GM23338 (cell line): ENCODE results near the gene GCN1. TPM values are rescaled to one million over a fixed set of nuclear protein-coding genes. Genes with fewer than 3 reads are reported as not detected.

Source experiments
- ATAC-seq: fragments of 200-7000 bp; cut with Tn5 transposase; 3 replicates; pipeline ENCODE4 v1.9.1; 2020
- DNase-seq: peaks from one replicate; pipeline ENCODE4 v3.0.0-alpha.2; 2015; ENCODE audit warnings: low spot score
- H2AFZ ChIP-seq: fragments of 200-600 bp; sonication (generic); 2 replicates; pipeline ENCODE4 v1.8.0; 2016; ENCODE audit warnings: antibody characterized with exemption, mild to moderate bottlenecking, moderate library complexity
- H3F3A ChIP-seq: fragments of 200-600 bp; sonication (generic); replicated peaks from 2 replicates; pipeline ENCODE4 v1.8.0; 2017; ENCODE audit warnings: antibody characterized with exemption, mixed run types, low read depth
- H3K27ac ChIP-seq: fragments of 200-600 bp; sonication (generic); 2 replicates; pipeline ENCODE4 v1.6.1; 2016; ENCODE audit warnings: low read depth
- H3K27me3 ChIP-seq: fragments of 200-600 bp; sonication (generic); 2 replicates; pipeline ENCODE4 v1.8.0; 2016; ENCODE audit warnings: mild to moderate bottlenecking, mixed run types, moderate library complexity; ENCODE audit not compliant: insufficient read depth
- H3K36me3 ChIP-seq: fragments of 200-600 bp; sonication (generic); 2 replicates; pipeline ENCODE4 v1.8.0; 2016; ENCODE audit warnings: mild to moderate bottlenecking; ENCODE audit not compliant: insufficient read depth
- H3K4me1 ChIP-seq: fragments of 200-600 bp; sonication (generic); 2 replicates; pipeline ENCODE4 v1.8.0; 2016; ENCODE audit warnings: mild to moderate bottlenecking, moderate library complexity; ENCODE audit not compliant: insufficient read depth
- H3K4me2 ChIP-seq: fragments of 200-600 bp; sonication (generic); 2 replicates; pipeline ENCODE4 v1.7.1; 2017; ENCODE audit warnings: mixed run types
- H3K4me3 ChIP-seq: fragments of 200-600 bp; sonication (generic); 2 replicates; pipeline ENCODE4 v1.6.1; 2016; ENCODE audit warnings: mixed run types
- H3K79me2 ChIP-seq: fragments of 200-600 bp; sonication (generic); replicated peaks from 2 replicates; pipeline ENCODE4 v1.8.0; 2017; ENCODE audit warnings: mild to moderate bottlenecking; ENCODE audit not compliant: insufficient read depth
- H3K9me2 ChIP-seq: fragments of 200-600 bp; sonication (generic); 2 replicates; pipeline ENCODE4 v1.8.0; 2017; ENCODE audit not compliant: insufficient read depth
- H4K20me1 ChIP-seq: fragments of 200-600 bp; sonication (generic); replicated peaks from 2 replicates; pipeline ENCODE4 v1.8.0; 2017; ENCODE audit warnings: mild to moderate bottlenecking; ENCODE audit not compliant: insufficient read depth
- H3K27ac Mint-ChIP-seq: 2 replicates; pipeline ENCODE4 v1.8.0; 2020; ENCODE audit warnings: inconsistent platforms, mild to moderate bottlenecking, moderate library complexity, mixed read lengths
- H3K27me3 Mint-ChIP-seq: 3 replicates; pipeline ENCODE4 v1.8.0; 2022; ENCODE audit warnings: low read depth, mild to moderate bottlenecking, moderate library complexity, mixed read lengths, inconsistent platforms; ENCODE audit not compliant: insufficient read depth, poor library complexity
- H3K36me3 Mint-ChIP-seq: 3 replicates; pipeline ENCODE4 v1.8.0; 2021; ENCODE audit warnings: low read depth, mild to moderate bottlenecking, inconsistent platforms, moderate library complexity, mixed read lengths
- H3K4me1 Mint-ChIP-seq: 3 replicates; pipeline ENCODE4 v1.8.0; 2020; ENCODE audit warnings: mild to moderate bottlenecking, inconsistent platforms, mixed read lengths
- H3K4me3 Mint-ChIP-seq: 3 replicates; pipeline ENCODE4 v1.8.0; 2021; ENCODE audit warnings: moderate library complexity, mild to moderate bottlenecking, inconsistent platforms, mixed read lengths
- H3K9me3 Mint-ChIP-seq: 3 replicates; pipeline ENCODE4 v1.8.0; 2020; ENCODE audit warnings: moderate library complexity, mild to moderate bottlenecking, inconsistent platforms, mixed read lengths
- CREB1 ChIP-seq: fragments of 250-450 bp; sonication (Bioruptor Pico); IDR thresholded peaks from 2 replicates; pipeline ENCODE4 v1.5.0; 2020; ENCODE audit warnings: low read depth, mild to moderate bottlenecking, moderate library complexity
- EZH2phosphoT487 ChIP-seq: fragments of 200-600 bp; sonication (generic); IDR thresholded peaks from one replicate; pipeline ENCODE4 v1.8.1; 2018; ENCODE audit warnings: antibody characterized with exemption; ENCODE audit not compliant: unreplicated experiment
- NANOG ChIP-seq: IDR thresholded peaks from 2 replicates; pipeline ENCODE4 v1.6.1; 2016; ENCODE audit warnings: antibody characterized with exemption, borderline replicate concordance
- STAT1 ChIP-seq: IDR thresholded peaks from one replicate; pipeline ENCODE4 v1.6.1; 2016; ENCODE audit warnings: antibody characterized with exemption; ENCODE audit not compliant: unreplicated experiment
- ZNF114 ChIP-seq: fragments of 250-450 bp; sonication (Bioruptor Pico); IDR thresholded peaks from 2 replicates; pipeline ENCODE4 v1.5.0; 2020; ENCODE audit warnings: mild to moderate bottlenecking, moderate library complexity
- polyA plus RNA-seq: library from polyadenylated mRNA; unstranded; fragments of >200 nt; fragmentation: Nextera tagmentation; extraction: Ambion mirVana; gene quantifications from 2 replicates; pipeline ENCODE4 v1.2.1, GENCODE V29; 2016
- total RNA-seq: library from RNA; depleted of rRNA; stranded (reverse); fragments of >200 nt; shearing (Covaris generic); gene quantifications from 2 replicates; pipeline ENCODE4 v1.2.3, GENCODE V29; 2014
- TF ChIP-seq, protein P1 (sequence below): IDR thresholded peaks from one replicate; pipeline ENCODE4 v1.6.1; 2018; ENCODE audit warnings: antibody characterized with exemption; ENCODE audit not compliant: unreplicated experiment
- TF ChIP-seq, protein P2 (sequence below): IDR thresholded peaks from 2 replicates; pipeline ENCODE4 v1.6.1; 2016; ENCODE audit warnings: antibody characterized with exemption
- TF ChIP-seq, protein P3 (sequence below): fragments of 250-450 bp; sonication (Bioruptor Pico); IDR thresholded peaks from 2 replicates; pipeline ENCODE4 v1.5.0; 2020; ENCODE audit warnings: mild to moderate bottlenecking, moderate library complexity

The GCN1 gene
- total and polyA plus RNA-seq, 2 experiments from 2014 or later = 18.0 to 177 TPM

DNA sequence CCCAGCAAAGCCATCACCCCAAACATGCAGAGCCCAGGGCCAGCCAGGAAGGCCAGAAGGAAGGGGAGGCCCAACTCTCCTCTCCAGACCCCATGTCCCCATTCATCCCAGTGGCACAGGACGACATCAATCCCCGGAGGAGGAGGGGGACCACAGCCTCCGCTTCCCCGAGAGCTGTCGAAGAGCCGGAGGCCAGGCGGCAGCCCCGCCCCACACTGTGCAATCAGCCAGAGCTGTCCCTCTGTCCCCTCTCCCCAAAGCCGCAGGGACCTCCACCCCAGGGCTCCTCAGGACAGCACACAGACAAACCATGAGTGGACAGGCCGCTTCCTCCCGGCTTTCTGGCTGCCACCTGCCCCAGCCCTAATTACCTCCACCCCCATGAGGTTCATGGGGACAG lies 94.8 kb downstream of the GCN1 start:
- peaks cover 35% of the 10 kb centered on the region for H3K36me3 Mint-ChIP-seq
- ATAC-seq = no peak
- H3K4me1 Mint-ChIP-seq = peaks cover 25% of the 10 kb centered on the region
- no peak overlapping the region for H2AFZ ChIP-seq
- no peak for DNase-seq
- no peaks in the 10 kb centered on the region for H3K27me3 ChIP-seq
- H3K27me3 Mint-ChIP-seq = peaks cover 3% of the 10 kb centered on the region
- no peak overlapping the region for H3K4me2 ChIP-seq
- H3F3A ChIP-seq = peaks cover 2% of the 10 kb centered on the region
- H3K4me3 Mint-ChIP-seq = no peak overlapping the region
- TF ChIP-seq EZH2phosphoT487 (no peak), NANOG (no peak), ZNF114 (no peak), CREB1 (no peak), STAT1 (no peak)
- TF ChIP-seq, protein P1, sequence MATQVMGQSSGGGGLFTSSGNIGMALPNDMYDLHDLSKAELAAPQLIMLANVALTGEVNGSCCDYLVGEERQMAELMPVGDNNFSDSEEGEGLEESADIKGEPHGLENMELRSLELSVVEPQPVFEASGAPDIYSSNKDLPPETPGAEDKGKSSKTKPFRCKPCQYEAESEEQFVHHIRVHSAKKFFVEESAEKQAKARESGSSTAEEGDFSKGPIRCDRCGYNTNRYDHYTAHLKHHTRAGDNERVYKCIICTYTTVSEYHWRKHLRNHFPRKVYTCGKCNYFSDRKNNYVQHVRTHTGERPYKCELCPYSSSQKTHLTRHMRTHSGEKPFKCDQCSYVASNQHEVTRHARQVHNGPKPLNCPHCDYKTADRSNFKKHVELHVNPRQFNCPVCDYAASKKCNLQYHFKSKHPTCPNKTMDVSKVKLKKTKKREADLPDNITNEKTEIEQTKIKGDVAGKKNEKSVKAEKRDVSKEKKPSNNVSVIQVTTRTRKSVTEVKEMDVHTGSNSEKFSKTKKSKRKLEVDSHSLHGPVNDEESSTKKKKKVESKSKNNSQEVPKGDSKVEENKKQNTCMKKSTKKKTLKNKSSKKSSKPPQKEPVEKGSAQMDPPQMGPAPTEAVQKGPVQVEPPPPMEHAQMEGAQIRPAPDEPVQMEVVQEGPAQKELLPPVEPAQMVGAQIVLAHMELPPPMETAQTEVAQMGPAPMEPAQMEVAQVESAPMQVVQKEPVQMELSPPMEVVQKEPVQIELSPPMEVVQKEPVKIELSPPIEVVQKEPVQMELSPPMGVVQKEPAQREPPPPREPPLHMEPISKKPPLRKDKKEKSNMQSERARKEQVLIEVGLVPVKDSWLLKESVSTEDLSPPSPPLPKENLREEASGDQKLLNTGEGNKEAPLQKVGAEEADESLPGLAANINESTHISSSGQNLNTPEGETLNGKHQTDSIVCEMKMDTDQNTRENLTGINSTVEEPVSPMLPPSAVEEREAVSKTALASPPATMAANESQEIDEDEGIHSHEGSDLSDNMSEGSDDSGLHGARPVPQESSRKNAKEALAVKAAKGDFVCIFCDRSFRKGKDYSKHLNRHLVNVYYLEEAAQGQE = no peak
- TF ChIP-seq, protein P2, sequence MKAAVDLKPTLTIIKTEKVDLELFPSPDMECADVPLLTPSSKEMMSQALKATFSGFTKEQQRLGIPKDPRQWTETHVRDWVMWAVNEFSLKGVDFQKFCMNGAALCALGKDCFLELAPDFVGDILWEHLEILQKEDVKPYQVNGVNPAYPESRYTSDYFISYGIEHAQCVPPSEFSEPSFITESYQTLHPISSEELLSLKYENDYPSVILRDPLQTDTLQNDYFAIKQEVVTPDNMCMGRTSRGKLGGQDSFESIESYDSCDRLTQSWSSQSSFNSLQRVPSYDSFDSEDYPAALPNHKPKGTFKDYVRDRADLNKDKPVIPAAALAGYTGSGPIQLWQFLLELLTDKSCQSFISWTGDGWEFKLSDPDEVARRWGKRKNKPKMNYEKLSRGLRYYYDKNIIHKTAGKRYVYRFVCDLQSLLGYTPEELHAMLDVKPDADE = no peak
- TF ChIP-seq, protein P3, sequence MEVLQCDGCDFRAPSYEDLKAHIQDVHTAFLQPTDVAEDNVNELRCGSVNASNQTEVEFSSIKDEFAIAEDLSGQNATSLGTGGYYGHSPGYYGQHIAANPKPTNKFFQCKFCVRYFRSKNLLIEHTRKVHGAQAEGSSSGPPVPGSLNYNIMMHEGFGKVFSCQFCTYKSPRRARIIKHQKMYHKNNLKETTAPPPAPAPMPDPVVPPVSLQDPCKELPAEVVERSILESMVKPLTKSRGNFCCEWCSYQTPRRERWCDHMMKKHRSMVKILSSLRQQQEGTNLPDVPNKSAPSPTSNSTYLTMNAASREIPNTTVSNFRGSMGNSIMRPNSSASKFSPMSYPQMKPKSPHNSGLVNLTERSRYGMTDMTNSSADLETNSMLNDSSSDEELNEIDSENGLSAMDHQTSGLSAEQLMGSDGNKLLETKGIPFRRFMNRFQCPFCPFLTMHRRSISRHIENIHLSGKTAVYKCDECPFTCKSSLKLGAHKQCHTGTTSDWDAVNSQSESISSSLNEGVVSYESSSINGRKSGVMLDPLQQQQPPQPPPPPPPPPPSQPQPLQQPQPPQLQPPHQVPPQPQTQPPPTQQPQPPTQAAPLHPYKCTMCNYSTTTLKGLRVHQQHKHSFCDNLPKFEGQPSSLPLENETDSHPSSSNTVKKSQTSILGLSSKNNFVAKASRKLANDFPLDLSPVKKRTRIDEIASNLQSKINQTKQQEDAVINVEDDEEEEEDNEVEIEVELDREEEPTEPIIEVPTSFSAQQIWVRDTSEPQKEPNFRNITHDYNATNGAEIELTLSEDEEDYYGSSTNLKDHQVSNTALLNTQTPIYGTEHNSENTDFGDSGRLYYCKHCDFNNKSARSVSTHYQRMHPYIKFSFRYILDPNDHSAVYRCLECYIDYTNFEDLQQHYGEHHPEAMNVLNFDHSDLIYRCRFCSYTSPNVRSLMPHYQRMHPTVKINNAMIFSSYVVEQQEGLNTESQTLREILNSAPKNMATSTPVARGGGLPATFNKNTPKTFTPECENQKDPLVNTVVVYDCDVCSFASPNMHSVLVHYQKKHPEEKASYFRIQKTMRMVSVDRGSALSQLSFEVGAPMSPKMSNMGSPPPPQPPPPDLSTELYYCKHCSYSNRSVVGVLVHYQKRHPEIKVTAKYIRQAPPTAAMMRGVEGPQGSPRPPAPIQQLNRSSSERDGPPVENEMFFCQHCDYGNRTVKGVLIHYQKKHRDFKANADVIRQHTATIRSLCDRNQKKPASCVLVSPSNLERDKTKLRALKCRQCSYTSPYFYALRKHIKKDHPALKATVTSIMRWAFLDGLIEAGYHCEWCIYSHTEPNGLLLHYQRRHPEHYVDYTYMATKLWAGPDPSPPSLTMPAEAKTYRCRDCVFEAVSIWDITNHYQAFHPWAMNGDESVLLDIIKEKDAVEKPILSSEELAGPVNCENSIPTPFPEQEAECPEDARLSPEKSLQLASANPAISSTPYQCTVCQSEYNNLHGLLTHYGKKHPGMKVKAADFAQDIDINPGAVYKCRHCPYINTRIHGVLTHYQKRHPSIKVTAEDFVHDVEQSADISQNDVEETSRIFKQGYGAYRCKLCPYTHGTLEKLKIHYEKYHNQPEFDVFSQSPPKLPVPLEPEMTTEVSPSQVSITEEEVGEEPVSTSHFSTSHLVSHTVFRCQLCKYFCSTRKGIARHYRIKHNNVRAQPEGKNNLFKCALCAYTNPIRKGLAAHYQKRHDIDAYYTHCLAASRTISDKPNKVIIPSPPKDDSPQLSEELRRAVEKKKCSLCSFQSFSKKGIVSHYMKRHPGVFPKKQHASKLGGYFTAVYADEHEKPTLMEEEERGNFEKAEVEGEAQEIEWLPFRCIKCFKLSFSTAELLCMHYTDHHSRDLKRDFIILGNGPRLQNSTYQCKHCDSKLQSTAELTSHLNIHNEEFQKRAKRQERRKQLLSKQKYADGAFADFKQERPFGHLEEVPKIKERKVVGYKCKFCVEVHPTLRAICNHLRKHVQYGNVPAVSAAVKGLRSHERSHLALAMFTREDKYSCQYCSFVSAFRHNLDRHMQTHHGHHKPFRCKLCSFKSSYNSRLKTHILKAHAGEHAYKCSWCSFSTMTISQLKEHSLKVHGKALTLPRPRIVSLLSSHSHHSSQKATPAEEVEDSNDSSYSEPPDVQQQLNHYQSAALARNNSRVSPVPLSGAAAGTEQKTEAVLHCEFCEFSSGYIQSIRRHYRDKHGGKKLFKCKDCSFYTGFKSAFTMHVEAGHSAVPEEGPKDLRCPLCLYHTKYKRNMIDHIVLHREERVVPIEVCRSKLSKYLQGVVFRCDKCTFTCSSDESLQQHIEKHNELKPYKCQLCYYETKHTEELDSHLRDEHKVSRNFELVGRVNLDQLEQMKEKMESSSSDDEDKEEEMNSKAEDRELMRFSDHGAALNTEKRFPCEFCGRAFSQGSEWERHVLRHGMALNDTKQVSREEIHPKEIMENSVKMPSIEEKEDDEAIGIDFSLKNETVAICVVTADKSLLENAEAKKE (CRISPR knock-in tag) = no peak
- H3K4me1 ChIP-seq = peaks cover 10% of the 10 kb centered on the region
- no peak overlapping the region; the same call in 1 of the 2 replicates for H3K27ac Mint-ChIP-seq
- no peaks in the 10 kb centered on the region for H3K9me2 ChIP-seq
- H3K4me3 ChIP-seq = no peak overlapping the region
- no peaks in the 10 kb centered on the region for H3K9me3 Mint-ChIP-seq
- H3K79me2 ChIP-seq = peaks cover 31% of the 10 kb centered on the region
- H3K36me3 ChIP-seq = no peaks in the 10 kb centered on the region; the same call in 1 of the 2 replicates
- H3K27ac ChIP-seq = no peak overlapping the region
- H4K20me1 ChIP-seq = no peaks in the 10 kb centered on the region
